Measurements from ENCODE around the gene KBTBD8.

- TF ChIP-seq, protein P1, sequence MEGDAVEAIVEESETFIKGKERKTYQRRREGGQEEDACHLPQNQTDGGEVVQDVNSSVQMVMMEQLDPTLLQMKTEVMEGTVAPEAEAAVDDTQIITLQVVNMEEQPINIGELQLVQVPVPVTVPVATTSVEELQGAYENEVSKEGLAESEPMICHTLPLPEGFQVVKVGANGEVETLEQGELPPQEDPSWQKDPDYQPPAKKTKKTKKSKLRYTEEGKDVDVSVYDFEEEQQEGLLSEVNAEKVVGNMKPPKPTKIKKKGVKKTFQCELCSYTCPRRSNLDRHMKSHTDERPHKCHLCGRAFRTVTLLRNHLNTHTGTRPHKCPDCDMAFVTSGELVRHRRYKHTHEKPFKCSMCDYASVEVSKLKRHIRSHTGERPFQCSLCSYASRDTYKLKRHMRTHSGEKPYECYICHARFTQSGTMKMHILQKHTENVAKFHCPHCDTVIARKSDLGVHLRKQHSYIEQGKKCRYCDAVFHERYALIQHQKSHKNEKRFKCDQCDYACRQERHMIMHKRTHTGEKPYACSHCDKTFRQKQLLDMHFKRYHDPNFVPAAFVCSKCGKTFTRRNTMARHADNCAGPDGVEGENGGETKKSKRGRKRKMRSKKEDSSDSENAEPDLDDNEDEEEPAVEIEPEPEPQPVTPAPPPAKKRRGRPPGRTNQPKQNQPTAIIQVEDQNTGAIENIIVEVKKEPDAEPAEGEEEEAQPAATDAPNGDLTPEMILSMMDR (IDR thresholded peaks at IDR 0.05; ENCODE audit: control extremely low read depth in 1 of 3, insufficient read depth in 1 of 3, low read depth in 1 of 3, low read length in 3 of 3) = no peak
- no peak for TF ChIP-seq TAF1 (IDR thresholded peaks at IDR 0.05; ENCODE audit: low read depth, low read length)
- no peak for TF ChIP-seq POLR2A (IDR thresholded peaks at IDR 0.05; ENCODE audit: control extremely low read depth in 1 of 2, low read depth in 2 of 2, low read length in 2 of 2)
Measured at GRCh38 chr3:67044955-67045354, 46.8 kb downstream of the KBTBD8 start.
